Nephron (organoid): ENCODE data around the gene TMEM209.
"Not testable (repeated sequence)": the region's sequence is repeated elsewhere in the genome, so short reads cannot be mapped to it uniquely, and the experiment has no call there.

Experiments
- H3K27ac Mint-ChIP-seq, 3 experiments: 2 replicates each; pipeline ENCODE4 v1.8.0; 2020; ENCODE audit warnings: mixed read lengths in 3 of 3, mild to moderate bottlenecking in 2 of 3, moderate library complexity in 1 of 3
- H3K27me3 Mint-ChIP-seq: 2 replicates; pipeline ENCODE4 v1.8.0; 2021; ENCODE audit warnings: low read depth, mild to moderate bottlenecking, moderate library complexity, mixed read lengths
- H3K36me3 Mint-ChIP-seq: 2 replicates; pipeline ENCODE4 v1.8.0; 2020; ENCODE audit warnings: low read depth, mixed read lengths
- H3K4me1 Mint-ChIP-seq: 2 replicates; pipeline ENCODE4 v1.8.0; 2020; ENCODE audit warnings: mixed read lengths
- H3K4me3 Mint-ChIP-seq, 3 experiments: 2 replicates each; pipeline ENCODE4 v1.8.0; 2020; ENCODE audit warnings: mild to moderate bottlenecking in 3 of 3, mixed read lengths in 3 of 3, moderate library complexity in 2 of 3
- H3K9me3 Mint-ChIP-seq: 2 replicates; pipeline ENCODE4 v1.8.0; 2020; ENCODE audit warnings: mixed read lengths
- CTCF ChIP-seq, 3 experiments: fragments of 200-600 bp; sonication (generic); IDR thresholded peaks; one replicate each; pipeline ENCODE4 v1.5.0; 2021; ENCODE audit warnings: antibody characterized with exemption in 3 of 3; ENCODE audit not compliant: unreplicated experiment in 3 of 3

TMEM209 gene

DNA sequence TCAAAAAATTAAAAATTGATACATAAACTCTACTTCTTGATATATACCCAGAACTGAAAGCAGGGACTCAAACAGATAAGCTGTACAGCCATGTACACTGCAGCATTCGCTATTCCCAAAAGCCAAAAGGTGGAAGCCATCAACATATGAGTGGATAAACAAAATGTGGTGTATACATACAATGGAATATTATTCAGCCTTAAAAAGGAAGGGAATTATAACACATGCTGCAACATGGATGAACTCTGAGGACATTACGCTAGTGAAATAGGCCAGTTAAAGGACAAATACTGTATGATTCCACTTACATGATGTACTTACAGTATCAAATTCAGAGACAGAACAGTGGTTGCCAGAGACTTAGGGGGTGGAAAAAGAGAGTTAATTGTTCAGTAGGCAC lies 8.1 kb downstream of the TMEM209 start:
- H3K9me3 Mint-ChIP-seq: no peaks in the 10 kb centered on the region
- no peak for TF ChIP-seq CTCF (IDR thresholded peaks at IDR 0.05; ENCODE audit: unreplicated experiment in 3 of 3)
- peaks cover 10% of the 10 kb centered on the region for H3K4me1 Mint-ChIP-seq
- H3K36me3 Mint-ChIP-seq: peaks cover 78% of the 10 kb centered on the region
- H3K27ac Mint-ChIP-seq: no peak overlapping the region
- H3K4me3 Mint-ChIP-seq: no peak overlapping the region
- H3K27me3 Mint-ChIP-seq: no peaks in the 10 kb centered on the region

DNA sequence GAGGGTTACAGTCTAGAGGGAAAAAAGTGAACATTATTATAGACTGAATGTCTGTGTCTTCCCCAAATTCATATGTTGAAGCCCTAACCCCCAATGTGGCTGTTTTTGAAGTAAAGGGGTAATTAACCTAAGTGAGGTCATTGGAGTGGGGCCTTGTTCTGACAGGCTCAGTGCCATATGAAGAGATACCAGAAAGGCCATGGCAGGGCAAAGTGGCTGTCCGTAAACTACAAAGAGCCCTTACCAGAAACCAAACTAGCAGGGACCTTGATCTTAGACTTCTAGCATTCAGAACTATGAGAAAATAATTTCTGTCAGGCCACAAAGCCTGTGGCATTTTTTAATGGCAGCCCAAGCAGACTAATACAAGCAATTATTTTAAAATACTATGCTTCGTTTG lies 8.7 kb downstream of the TMEM209 start:
- H3K27me3 Mint-ChIP-seq: no peaks in the 10 kb centered on the region
- H3K27ac Mint-ChIP-seq: no peak overlapping the region
- H3K4me1 Mint-ChIP-seq: peaks cover 4% of the 10 kb centered on the region
- H3K9me3 Mint-ChIP-seq: no peaks in the 10 kb centered on the region
- H3K4me3 Mint-ChIP-seq: no peak overlapping the region
- peaks cover 77% of the 10 kb centered on the region for H3K36me3 Mint-ChIP-seq
- no peak for TF ChIP-seq CTCF (IDR thresholded peaks at IDR 0.05; ENCODE audit: unreplicated experiment in 3 of 3)

DNA sequence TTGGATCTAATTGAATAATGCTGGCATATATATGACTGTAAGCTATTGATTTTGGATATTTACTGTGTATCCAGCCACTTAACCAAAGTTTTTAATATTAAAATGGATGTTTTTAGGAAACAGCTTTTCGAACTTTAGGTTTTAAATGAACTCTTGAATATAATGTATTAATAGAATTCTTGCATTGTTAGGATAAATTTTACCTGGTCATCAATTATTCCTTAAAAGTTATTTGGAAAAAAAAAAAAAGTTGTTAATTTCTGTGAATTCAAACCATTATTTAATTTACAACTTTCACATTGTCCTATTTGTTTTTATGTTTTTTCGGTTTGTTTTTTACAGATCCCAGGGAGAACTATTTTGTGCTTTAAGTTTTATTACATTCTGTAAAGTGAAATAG lies 9.8 kb downstream of the TMEM209 start:
- H3K4me1 Mint-ChIP-seq: no peaks in the 10 kb centered on the region
- H3K9me3 Mint-ChIP-seq: no peaks in the 10 kb centered on the region
- H3K27me3 Mint-ChIP-seq: no peaks in the 10 kb centered on the region
- no peak overlapping the region for H3K4me3 Mint-ChIP-seq
- TF ChIP-seq CTCF (IDR thresholded peaks at IDR 0.05; ENCODE audit: unreplicated experiment in 3 of 3): no peak
- H3K27ac Mint-ChIP-seq: peak overlapping the region in 1 of 3 experiments; percentile 18
- peaks cover 77% of the 10 kb centered on the region for H3K36me3 Mint-ChIP-seq

DNA sequence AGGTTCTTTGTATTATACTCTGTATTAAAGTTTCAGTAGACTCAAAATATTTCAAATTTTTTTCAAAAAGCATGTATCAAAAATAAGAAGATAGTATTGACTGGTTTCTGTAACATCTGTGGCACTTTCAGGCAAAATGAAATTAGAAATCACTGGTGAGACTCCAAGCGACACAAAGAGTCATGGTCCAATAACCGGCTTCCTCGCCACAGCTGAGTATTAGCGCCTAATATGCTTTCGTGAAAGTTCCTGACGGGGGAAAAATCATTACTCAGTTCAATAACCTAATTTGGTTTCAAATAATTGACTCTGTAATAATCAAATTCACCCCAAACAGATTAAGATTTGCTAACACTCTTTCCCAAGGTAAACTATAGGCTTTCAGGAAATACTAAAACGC lies 13.4 kb downstream of the TMEM209 start:
- H3K4me3 Mint-ChIP-seq: no peak overlapping the region
- no peak overlapping the region for H3K27ac Mint-ChIP-seq
- peaks cover 72% of the 10 kb centered on the region for H3K36me3 Mint-ChIP-seq
- H3K27me3 Mint-ChIP-seq: no peaks in the 10 kb centered on the region
- H3K9me3 Mint-ChIP-seq: no peaks in the 10 kb centered on the region
- no peaks in the 10 kb centered on the region for H3K4me1 Mint-ChIP-seq
- TF ChIP-seq CTCF (IDR thresholded peaks at IDR 0.05; ENCODE audit: unreplicated experiment in 3 of 3): no peak

- peaks cover 60% of the 10 kb centered on the region for H3K36me3 Mint-ChIP-seq
- H3K27me3 Mint-ChIP-seq: no peaks in the 10 kb centered on the region
- TF ChIP-seq CTCF (IDR thresholded peaks at IDR 0.05; ENCODE audit: unreplicated experiment in 3 of 3): no peak
- H3K9me3 Mint-ChIP-seq: no peaks in the 10 kb centered on the region
- no peak overlapping the region for H3K4me3 Mint-ChIP-seq
- no peak overlapping the region for H3K27ac Mint-ChIP-seq
- H3K4me1 Mint-ChIP-seq: peaks cover 6% of the 10 kb centered on the region
Observed at GRCh38 chr7:130189343-130189742, 15.9 kb downstream of the TMEM209 start.

DNA sequence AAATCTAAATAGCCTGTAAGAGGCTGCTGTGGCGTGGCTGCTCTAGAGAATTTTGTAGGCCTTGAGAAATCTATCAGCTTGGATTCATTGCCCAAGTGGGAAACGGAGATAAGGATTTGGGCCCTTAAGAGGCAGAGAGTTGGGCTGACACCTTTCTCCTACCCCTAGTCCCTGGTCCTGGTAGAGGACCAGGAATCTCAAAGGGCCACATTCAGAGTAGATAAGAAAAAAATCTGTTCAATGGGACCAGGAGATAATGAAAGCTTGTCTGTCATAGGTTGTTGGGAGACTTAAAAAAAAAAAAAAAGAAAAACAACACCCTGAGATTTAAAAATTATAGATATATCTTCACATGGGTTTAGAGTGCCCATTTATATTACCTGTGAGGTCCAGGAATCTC lies 17.8 kb downstream of the TMEM209 start:
- Mint-ChIP-seq H3K36me3 (peaks cover 58% of the 10 kb centered on the region), H3K4me1 (peaks cover 14% of the 10 kb centered on the region), H3K27ac (no peak overlapping the region), H3K4me3 (no peak overlapping the region), H3K9me3 (no peaks in the 10 kb centered on the region), H3K27me3 (no peaks in the 10 kb centered on the region)
- TF ChIP-seq CTCF (IDR thresholded peaks at IDR 0.05; ENCODE audit: unreplicated experiment in 3 of 3): no peak

GRCh38 chr7:130184349-130184748 lies 20.9 kb downstream of the TMEM209 start:
- Mint-ChIP-seq H3K36me3 (peaks cover 55% of the 10 kb centered on the region), H3K4me1 (peaks cover 14% of the 10 kb centered on the region)
- H3K4me3 Mint-ChIP-seq, H3K27ac Mint-ChIP-seq, H3K27me3 Mint-ChIP-seq, H3K9me3 Mint-ChIP-seq: not testable (repeated sequence)
